HCT116 (cell line): ENCODE data around the gene ROCK2. TPM values are rescaled to one million over a fixed set of nuclear protein-coding genes. Genes with fewer than 3 reads are reported as not detected.

Experiments
- ATAC-seq: fragments of 200-7000 bp; cut with Tn5 transposase; 2 replicates; pipeline ENCODE4 v1.9.1; 2020; ENCODE audit warnings: mild to moderate bottlenecking, moderate library complexity
- BruUV-seq: library from RNA; stranded (reverse); fragments of 400-500 nt; replicated peaks from 2 replicates; lab custom pipeline; 2021; lab: Mats Ljungman, UMichigan
- CTCF ChIA-PET: fragments of 300-600 bp; sonication (Branson Sonifier 250); formaldehyde crosslinking; loops from one replicate; lab custom pipeline; 2021; ENCODE audit warnings: antibody characterized with exemption; lab: Charles Lee
- POLR2A ChIA-PET: fragments of 300-600, 350-600 bp; sonication (Branson Sonifier 250); formaldehyde crosslinking; loops from one replicate; lab custom pipeline; 2021; ENCODE audit warnings: antibody characterized with exemption; lab: Charles Lee
- RAD21 ChIA-PET, 2 experiments: fragments of 300-600 bp; sonication (Branson Sonifier 250); formaldehyde crosslinking; loops; one replicate each; lab custom pipeline; 2023; ENCODE audit warnings: low total read pairs in 2 of 2; ENCODE audit not compliant: uncharacterized antibody in 2 of 2, unreplicated experiment in 2 of 2, low non-redundant PET in 1 of 2; lab: Charles Lee
- DNase-seq: peaks from one replicate; pipeline ENCODE4 v3.0.0-alpha.2; 2010; ENCODE audit warnings: low read depth, low spot score
- H2AFZ ChIP-seq: fragments of 200-600 bp; shearing (Covaris generic), sonication (generic); 2 replicates; pipeline ENCODE4 v1.6.1; 2017; ENCODE audit warnings: low read depth, mixed run types, mixed read lengths, antibody characterized with exemption, low read length; ENCODE audit not compliant: poor library complexity, severe bottlenecking
- H3K27ac ChIP-seq: 2 replicates; pipeline ENCODE4 v1.5.1; 2012; ENCODE audit warnings: low read depth, low read length
- H3K27me3 ChIP-seq: fragments of 200-600 bp; sonication (generic); 2 replicates; pipeline ENCODE4 v1.6.1; 2016; ENCODE audit warnings: mixed run types, low read length, mixed read lengths; ENCODE audit not compliant: insufficient read depth
- H3K36me3 ChIP-seq, 2 experiments: fragments of 200-500 bp in 1 of 2; fragments of 200-600 bp in 1 of 2; sonication (Bioruptor generic) in 1 of 2; sonication (generic) in 1 of 2; 2 replicates each; pipeline versions ENCODE4 v1.5.1 to v1.6.1; 2014 to 2016; ENCODE audit warnings: low read length in 2 of 2, inconsistent platforms in 1 of 2, mixed read lengths in 1 of 2, mixed run types in 1 of 2; ENCODE audit not compliant: insufficient read depth in 2 of 2, control insufficient read depth in 1 of 2
- H3K4me1 ChIP-seq, 2 experiments: fragments of 200-600 bp in 1 of 2; sonication (generic) in 1 of 2; 2 replicates each; pipeline versions ENCODE4 v1.5.1 to v1.6.1; 2012 to 2017; ENCODE audit warnings: low read length in 2 of 2, inconsistent platforms in 1 of 2, mild to moderate bottlenecking in 1 of 2, mixed read lengths in 1 of 2, mixed run types in 1 of 2, moderate library complexity in 1 of 2; ENCODE audit not compliant: insufficient read depth in 2 of 2, control insufficient read depth in 1 of 2
- H3K4me2 ChIP-seq: fragments of 200-600 bp; sonication (generic); 2 replicates; pipeline ENCODE4 v1.6.1; 2017; ENCODE audit warnings: mixed run types, low read length, mixed read lengths
- H3K4me3 ChIP-seq, 2 experiments: fragments of 200-600 bp in 1 of 2; sonication (generic) in 1 of 2; replicated peaks in 1 of 2; 2 replicates each; pipeline ENCODE4 v1.5.1; 2011 to 2016; ENCODE audit warnings: low read length in 2 of 2, control low read depth in 1 of 2, low read depth in 1 of 2, mild to moderate bottlenecking in 1 of 2, mixed read lengths in 1 of 2, mixed run types in 1 of 2
- H3K79me2 ChIP-seq: fragments of 200-600 bp; sonication (generic); 2 replicates; pipeline ENCODE4 v1.6.1; 2017; ENCODE audit warnings: mild to moderate bottlenecking, mixed run types, low read length, moderate library complexity, mixed read lengths; ENCODE audit not compliant: insufficient read depth
- H3K9ac ChIP-seq: fragments of 200-600 bp; sonication (generic); 2 replicates; pipeline ENCODE4 v1.6.1; 2016; ENCODE audit warnings: low read length, mixed read lengths
- H3K9me2 ChIP-seq: fragments of 200-600 bp; sonication (generic), shearing (Covaris generic); 2 replicates; pipeline ENCODE4 v1.6.1; 2017; ENCODE audit warnings: mixed run types, mild to moderate bottlenecking, moderate library complexity; ENCODE audit not compliant: insufficient read depth
- H3K9me3 ChIP-seq, 2 experiments: fragments of 200-500 bp in 1 of 2; fragments of 200-600 bp in 1 of 2; sonication (Bioruptor generic) in 1 of 2; sonication (generic) in 1 of 2; 2 replicates each; pipeline ENCODE4 v1.6.1; 2014 to 2017; ENCODE audit warnings: low read length in 2 of 2, mixed read lengths in 2 of 2, inconsistent platforms in 1 of 2, low read depth in 1 of 2, mild to moderate bottlenecking in 1 of 2, mixed run types in 1 of 2, moderate library complexity in 1 of 2; ENCODE audit not compliant: control insufficient read depth in 1 of 2, insufficient read depth in 1 of 2
- H4K20me1 ChIP-seq: fragments of 200-600 bp; sonication (generic), shearing (Covaris generic); 2 replicates; pipeline ENCODE4 v1.6.1; 2017; ENCODE audit warnings: mixed run types, mild to moderate bottlenecking, moderate library complexity; ENCODE audit not compliant: insufficient read depth
- CEBPB ChIP-seq: IDR thresholded peaks from 2 replicates; pipeline ENCODE4 v1.6.1; 2012; ENCODE audit warnings: low read depth
- EGR1 ChIP-seq: IDR thresholded peaks from 2 replicates; pipeline ENCODE4 v1.6.1; 2012; ENCODE audit warnings: low read depth
- EZH2 ChIP-seq: fragments of 200-600 bp; sonication (generic); IDR thresholded peaks from 2 replicates; pipeline ENCODE4 v1.6.1; 2017; ENCODE audit warnings: antibody characterized with exemption, mixed run types
- EZH2phosphoT487 ChIP-seq: fragments of 200-600 bp; IDR thresholded peaks from 2 replicates; pipeline ENCODE4 v1.6.1; 2018; ENCODE audit warnings: antibody characterized with exemption, borderline replicate concordance
- FOSL1 ChIP-seq: IDR thresholded peaks from 2 replicates; pipeline ENCODE4 v1.6.1; 2012; ENCODE audit warnings: low read depth
- JUND ChIP-seq: IDR thresholded peaks from 2 replicates; pipeline ENCODE4 v1.6.1; 2012
- POLR2AphosphoS5 ChIP-seq: IDR thresholded peaks from 2 replicates; pipeline ENCODE4 v1.6.1; 2011; ENCODE audit warnings: mild to moderate bottlenecking, low read depth, low read length, moderate library complexity
- RAD21 ChIP-seq: IDR thresholded peaks from 2 replicates; pipeline ENCODE4 v1.6.1; 2012; ENCODE audit warnings: low read depth, mild to moderate bottlenecking
- SIN3A ChIP-seq: IDR thresholded peaks from 2 replicates; pipeline ENCODE4 v1.6.1; 2012; ENCODE audit warnings: low read depth
- SP1 ChIP-seq: IDR thresholded peaks from 2 replicates; pipeline ENCODE4 v1.6.1; 2012; ENCODE audit warnings: low read depth
- TCF7L2 ChIP-seq: IDR thresholded peaks from 2 replicates; pipeline ENCODE4 v1.7.0; 2011; ENCODE audit warnings: borderline replicate concordance, inconsistent platforms; ENCODE audit not compliant: insufficient read depth, insufficient read length; ENCODE audit errors: extremely low read depth
- ZFX ChIP-seq: fragments of 450-650 bp; IDR thresholded peaks from 2 replicates; pipeline ENCODE4 v1.6.1; 2017
- ZNF274 ChIP-seq: fragments of 200-500 bp; sonication (Bioruptor generic); IDR thresholded peaks from 2 replicates; pipeline ENCODE4 v1.6.1; 2014; ENCODE audit warnings: mild to moderate bottlenecking, low read depth, low read length, inconsistent platforms
- intact Hi-C: fragments of 100-400 bp; cut with micrococcal nuclease; formaldehyde crosslinking; loops from 2 replicates; pipeline ENCODE4 v1.10.0; 2022
- total RNA-seq: library from RNA; stranded (reverse); gene quantifications from one replicate; pipeline ENCODE4 v1.2.1, GENCODE V29; 2021; ENCODE audit not compliant: unreplicated experiment
- TF ChIP-seq, protein P1 (sequence below): IDR thresholded peaks from 2 replicates; pipeline ENCODE4 v1.6.1; 2012
- TF ChIP-seq, protein P2 (sequence below): IDR thresholded peaks from 2 replicates; pipeline ENCODE4 v1.6.1; 2012
- TF ChIP-seq, protein P3 (sequence below), 3 experiments: fragments of 200-600 bp in 1 of 3; sonication (generic) in 1 of 3; IDR thresholded peaks in 2 of 3; conservative IDR thresholded peaks in 1 of 3; 2 replicates each; pipeline ENCODE4 v1.5.1; 2012 to 2017; ENCODE audit warnings: low read depth in 2 of 3, low read length in 2 of 3, antibody characterized with exemption in 1 of 3, borderline replicate concordance in 1 of 3, control low read depth in 1 of 3, mild to moderate bottlenecking in 1 of 3, mixed read lengths in 1 of 3, mixed run types in 1 of 3, moderate library complexity in 1 of 3; ENCODE audit not compliant: insufficient read depth in 1 of 3

Gene ROCK2
- total RNA-seq, 1 experiment from 2014 or later, result 48.0 TPM

DNA sequence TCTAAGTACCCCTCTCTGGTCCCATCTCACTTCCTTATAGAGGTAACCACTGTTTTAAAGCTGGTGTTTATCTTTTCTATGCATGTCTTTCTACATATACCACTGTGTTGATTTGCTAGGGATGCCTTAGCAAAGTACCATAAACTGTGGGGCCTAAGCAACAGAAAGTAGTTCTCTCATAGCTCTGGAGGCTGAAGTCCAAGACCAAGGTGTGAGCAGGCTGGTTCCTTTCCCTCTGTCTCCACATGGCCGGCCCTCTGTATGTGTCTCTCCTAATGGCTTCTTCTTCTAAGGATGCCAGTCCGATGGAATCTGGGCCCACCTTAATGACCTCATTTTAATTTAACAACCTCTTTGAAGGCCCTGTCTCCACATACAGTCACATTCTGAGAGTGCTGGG is 40.8 kb upstream of the ROCK2 start:
- no peak for ATAC-seq
- Histone ChIP-seq H2AFZ (no peak overlapping the region), H3K27ac (no peak overlapping the region), H3K4me2 (no peak overlapping the region), H3K27me3 (no peaks in the 10 kb centered on the region), H3K9ac (no peak overlapping the region), H3K4me1 (peaks cover 5 to 22% of the 10 kb centered on the region in 2 experiments; a peak in 3 of 4 replicates), H4K20me1 (no peaks in the 10 kb centered on the region), H3K4me3 (no peak overlapping the region), H3K9me2 (no peaks in the 10 kb centered on the region), H3K9me3 (no peaks in the 10 kb centered on the region), H3K79me2 (no peaks in the 10 kb centered on the region), H3K36me3 (no peaks in the 10 kb centered on the region)
- DNase-seq, result no peak
- BruUV-seq, result no TSS peak
- TF ChIP-seq JUND, result no peak
- no peak for TF ChIP-seq SP1
- TF ChIP-seq, protein P1, sequence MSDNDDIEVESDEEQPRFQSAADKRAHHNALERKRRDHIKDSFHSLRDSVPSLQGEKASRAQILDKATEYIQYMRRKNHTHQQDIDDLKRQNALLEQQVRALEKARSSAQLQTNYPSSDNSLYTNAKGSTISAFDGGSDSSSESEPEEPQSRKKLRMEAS, result no peak
- TF ChIP-seq, protein P2, sequence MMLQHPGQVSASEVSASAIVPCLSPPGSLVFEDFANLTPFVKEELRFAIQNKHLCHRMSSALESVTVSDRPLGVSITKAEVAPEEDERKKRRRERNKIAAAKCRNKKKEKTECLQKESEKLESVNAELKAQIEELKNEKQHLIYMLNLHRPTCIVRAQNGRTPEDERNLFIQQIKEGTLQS, result no peak
- no peak for TF ChIP-seq POLR2AphosphoS5
- no peak for TF ChIP-seq ZFX
- TF ChIP-seq SIN3A, result no peak
- CTCF ChIA-PET, result interaction anchor here (1.9 kb wide), 1 partner anchor 11 kb away, joined by 6 read pairs; no protein-coding TSS in a partner anchor
- RAD21 ChIA-PET, result no interaction called here
- POLR2A ChIA-PET, result no interaction called here
- intact Hi-C loops, result no loop called here

DNA sequence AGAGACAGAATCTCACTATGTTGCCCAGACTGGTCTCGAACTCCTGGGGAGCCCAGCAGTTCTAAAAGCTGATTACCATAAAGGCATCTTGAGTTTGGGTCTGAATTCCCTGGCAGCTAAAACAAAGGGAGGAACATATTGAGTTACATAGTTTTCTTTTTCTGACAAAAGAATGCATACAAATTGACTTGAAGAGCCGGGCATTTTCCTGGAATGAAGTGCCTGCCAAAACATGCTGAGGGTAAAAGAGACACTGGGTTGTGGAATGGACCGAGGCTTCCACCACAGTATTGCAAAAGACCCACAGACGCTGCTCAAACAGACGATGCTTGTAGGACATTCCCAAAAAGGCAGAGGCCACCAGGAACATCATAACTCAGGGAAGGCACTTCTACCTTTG is 35.1 kb upstream of the ROCK2 start:
- no peaks in the 10 kb centered on the region for H3K36me3 ChIP-seq
- H3K27ac ChIP-seq, result no peak overlapping the region
- H3K4me1 ChIP-seq, result peaks cover 8 to 11% of the 10 kb centered on the region in 2 experiments
- H3K9me2 ChIP-seq, result no peaks in the 10 kb centered on the region
- H3K4me2 ChIP-seq, result no peak overlapping the region
- no peaks in the 10 kb centered on the region for H3K27me3 ChIP-seq
- no peak for TF ChIP-seq FOSL1
- no peak for TF ChIP-seq SP1
- no peak for TF ChIP-seq EGR1
- TF ChIP-seq EZH2, result no peak
- no peak for TF ChIP-seq ZNF274
- TF ChIP-seq, protein P3, sequence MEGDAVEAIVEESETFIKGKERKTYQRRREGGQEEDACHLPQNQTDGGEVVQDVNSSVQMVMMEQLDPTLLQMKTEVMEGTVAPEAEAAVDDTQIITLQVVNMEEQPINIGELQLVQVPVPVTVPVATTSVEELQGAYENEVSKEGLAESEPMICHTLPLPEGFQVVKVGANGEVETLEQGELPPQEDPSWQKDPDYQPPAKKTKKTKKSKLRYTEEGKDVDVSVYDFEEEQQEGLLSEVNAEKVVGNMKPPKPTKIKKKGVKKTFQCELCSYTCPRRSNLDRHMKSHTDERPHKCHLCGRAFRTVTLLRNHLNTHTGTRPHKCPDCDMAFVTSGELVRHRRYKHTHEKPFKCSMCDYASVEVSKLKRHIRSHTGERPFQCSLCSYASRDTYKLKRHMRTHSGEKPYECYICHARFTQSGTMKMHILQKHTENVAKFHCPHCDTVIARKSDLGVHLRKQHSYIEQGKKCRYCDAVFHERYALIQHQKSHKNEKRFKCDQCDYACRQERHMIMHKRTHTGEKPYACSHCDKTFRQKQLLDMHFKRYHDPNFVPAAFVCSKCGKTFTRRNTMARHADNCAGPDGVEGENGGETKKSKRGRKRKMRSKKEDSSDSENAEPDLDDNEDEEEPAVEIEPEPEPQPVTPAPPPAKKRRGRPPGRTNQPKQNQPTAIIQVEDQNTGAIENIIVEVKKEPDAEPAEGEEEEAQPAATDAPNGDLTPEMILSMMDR (IDR thresholded peaks at IDR 0.05 in 2 of 3, conservative IDR thresholded peaks at IDR 0.05 in 1 of 3; ENCODE audit: borderline replicate concordance in 1 of 3, insufficient read depth in 1 of 3, low read depth in 2 of 3, low read length in 2 of 3), result no peak
- no peak for TF ChIP-seq TCF7L2
- no peak for TF ChIP-seq EZH2phosphoT487
- TF ChIP-seq RAD21, result no peak
- no peak for TF ChIP-seq CEBPB
- no peak for TF ChIP-seq ZFX
- TF ChIP-seq JUND, result no peak
- no TSS peak for BruUV-seq
- H2AFZ ChIP-seq, result no peak overlapping the region
- H3K4me3 ChIP-seq, result no peak overlapping the region
- DNase-seq, result no peak
- H3K79me2 ChIP-seq, result no peaks in the 10 kb centered on the region
- no peaks in the 10 kb centered on the region for H3K9me3 ChIP-seq
- ATAC-seq, result no peak
- ChIA-PET CTCF (no interaction called here), POLR2A (no interaction called here), RAD21 (no interaction called here)
- H3K9ac ChIP-seq, result no peak overlapping the region
- H4K20me1 ChIP-seq, result no peaks in the 10 kb centered on the region
- intact Hi-C loops, result no loop called here
